Ovary (tissue), 3 donors: ENCODE measurements around the gene POU6F2.

Experiments used
- CTCF ChIP-seq, 3 donors: fragments of 450-650 bp in 2 of 3; fragments of 200-600 bp in 1 of 3; IDR thresholded peaks; one replicate each; pipeline versions ENCODE4 v1.5.1 to v1.8.0; 2016 to 2022; ENCODE audit warnings: antibody characterized with exemption in 3 of 3, mild to moderate bottlenecking in 1 of 3
- POLR2A ChIP-seq: fragments of 450-650 bp; IDR thresholded peaks from one replicate; pipeline ENCODE4 v1.6.1; 2017; ENCODE audit warnings: antibody characterized with exemption, mild to moderate bottlenecking, moderate library complexity
- donor health status: DM: no; HTN: no; CAD: no.

- TF ChIP-seq CTCF (IDR thresholded peaks at IDR 0.05) (no peak), POLR2A (no peak)
These were observed 322.6 kb downstream of the POU6F2 start for GRCh38 chr7:39300276-39300675.
